Parathyroid adenoma (tissue), 2 donors: ENCODE measurements around the gene MID1.
A peak's percentile ranks its signal among the peaks of the same experiment; 100 is the strongest.

Source experiments
- H2AFZ ChIP-seq: fragments of 300-600 bp; sonication (generic); one replicate; pipeline ENCODE4 v1.7.0; 2017; ENCODE audit warnings: antibody characterized with exemption, mild to moderate bottlenecking
- H3K27ac ChIP-seq: fragments of 300-600 bp; sonication (generic); one replicate; pipeline ENCODE4 v1.7.0; 2017
- H3K27me3 ChIP-seq: fragments of 300-600 bp; sonication (generic); one replicate; pipeline ENCODE4 v1.7.0; 2017; ENCODE audit warnings: low read length; ENCODE audit not compliant: control insufficient read depth, insufficient read depth
- H3K36me3 ChIP-seq: fragments of 300-600 bp; sonication (generic); one replicate; pipeline ENCODE4 v1.7.0; 2017; ENCODE audit warnings: low read length; ENCODE audit not compliant: control insufficient read depth, insufficient read depth
- H3K4me1 ChIP-seq: fragments of 300-600 bp; sonication (generic); one replicate; pipeline ENCODE4 v1.7.0; 2017; ENCODE audit warnings: control low read depth
- H3K4me2 ChIP-seq: fragments of 300-600 bp; sonication (generic); one replicate; pipeline ENCODE4 v1.7.0; 2017; ENCODE audit warnings: low read length
- H3K4me3 ChIP-seq: fragments of 300-600 bp; sonication (generic); one replicate; pipeline ENCODE4 v1.7.0; 2017; ENCODE audit warnings: low read depth, low read length
- H3K79me2 ChIP-seq: fragments of 300-600 bp; sonication (generic); one replicate; pipeline ENCODE4 v1.7.0; 2017; ENCODE audit warnings: control low read depth
- H3K9ac ChIP-seq: fragments of 300-600 bp; sonication (generic); one replicate; pipeline ENCODE4 v1.7.0; 2017; ENCODE audit warnings: mild to moderate bottlenecking
- H3K9me3 ChIP-seq: fragments of 300-600 bp; sonication (generic); one replicate; pipeline ENCODE4 v1.7.0; 2017; ENCODE audit warnings: low read length; ENCODE audit not compliant: control insufficient read depth
- CTCF ChIP-seq: fragments of 300-600 bp; sonication (generic); IDR thresholded peaks from one replicate; pipeline ENCODE4 v1.7.0; 2017; ENCODE audit warnings: antibody characterized with exemption, mild to moderate bottlenecking
- donor health status: primary hyperparathyroidism.

MID1 gene

GRCh38 chrX:10615931-10616774, 4.2 kb downstream of the MID1 start:
- H3K4me1 ChIP-seq: no peaks in the 10 kb centered on the region
- H2AFZ ChIP-seq: no peak overlapping the region

DNA sequence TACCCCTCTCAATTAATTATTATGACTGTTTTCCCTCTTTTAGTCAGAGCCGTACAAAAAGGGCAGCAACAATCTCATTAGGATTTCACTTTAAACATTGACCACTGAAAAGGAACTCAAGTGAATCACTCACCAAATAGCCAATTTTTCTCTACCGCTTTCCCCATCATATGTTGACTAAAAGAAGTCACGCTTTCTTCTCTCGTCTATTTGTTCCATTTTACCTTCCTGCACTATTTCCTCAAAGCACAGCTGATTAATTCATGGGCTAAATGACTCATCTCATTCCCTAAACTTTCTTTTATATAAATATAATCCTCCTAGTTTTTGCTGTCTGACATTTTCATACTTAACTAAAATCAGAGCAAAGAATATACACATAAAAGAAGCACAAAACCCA, 8.2 kb downstream of the MID1 start:
- H3K4me1 ChIP-seq: no peaks in the 10 kb centered on the region
- H3K9me3 ChIP-seq: no peaks in the 10 kb centered on the region
- H3K27ac ChIP-seq: no peak overlapping the region
- no peaks in the 10 kb centered on the region for H3K79me2 ChIP-seq
- no peak overlapping the region for H3K4me3 ChIP-seq
- TF ChIP-seq CTCF: no peak
- H2AFZ ChIP-seq: no peak overlapping the region
- no peak overlapping the region for H3K9ac ChIP-seq
- H3K27me3 ChIP-seq: no peaks in the 10 kb centered on the region
- H3K4me2 ChIP-seq: no peak overlapping the region
- no peaks in the 10 kb centered on the region for H3K36me3 ChIP-seq

More at GRCh38 chrX:10615931-10616774, 4.2 kb downstream of the MID1 start:
- H3K4me2 ChIP-seq: no peak overlapping the region
- peak; percentile 63 for TF ChIP-seq CTCF
- no peaks in the 10 kb centered on the region for H3K79me2 ChIP-seq
- no peak overlapping the region for H3K4me3 ChIP-seq
- no peaks in the 10 kb centered on the region for H3K27me3 ChIP-seq
- no peaks in the 10 kb centered on the region for H3K9me3 ChIP-seq
- H3K27ac ChIP-seq: no peak overlapping the region
- no peaks in the 10 kb centered on the region for H3K36me3 ChIP-seq
- no peak overlapping the region for H3K9ac ChIP-seq

DNA sequence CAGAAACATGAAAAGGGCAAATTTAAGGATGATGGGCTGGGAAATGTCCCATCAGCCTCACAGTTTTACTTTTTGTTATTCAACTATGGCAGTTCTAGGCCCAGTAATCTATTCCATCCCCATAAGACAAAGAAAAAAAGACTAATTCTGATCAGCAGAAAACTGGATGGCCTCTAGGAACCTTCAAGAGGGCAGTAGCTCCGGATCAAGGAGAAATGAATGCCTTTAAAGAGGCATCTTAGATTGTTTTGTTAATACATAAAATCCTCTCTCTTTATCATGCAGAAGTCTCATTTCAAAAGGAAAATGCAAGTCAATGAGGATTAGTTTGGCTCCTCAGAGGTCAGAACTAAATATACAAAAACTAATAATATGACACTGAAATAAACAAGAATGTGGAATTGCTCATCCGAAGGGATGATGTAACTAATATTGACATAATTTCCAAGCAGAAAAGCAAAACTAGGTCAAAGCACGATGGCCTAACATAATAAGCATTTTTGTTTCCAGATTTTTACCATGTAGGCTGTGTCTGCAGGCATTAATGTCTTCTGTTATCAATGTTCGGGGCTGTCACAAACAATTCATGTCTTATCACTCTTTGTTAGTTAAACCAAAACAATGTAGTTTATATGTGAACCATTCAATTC, 8.8 kb downstream of the MID1 start:
- Histone ChIP-seq H3K27ac (no peak overlapping the region), H3K9me3 (no peaks in the 10 kb centered on the region)

GRCh38 chrX:10608099-10608498, 12.3 kb downstream of the MID1 start:
- Histone ChIP-seq H3K36me3 (no peaks in the 10 kb centered on the region), H3K4me1 (no peaks in the 10 kb centered on the region), H3K9me3 (no peaks in the 10 kb centered on the region), H3K9ac (no peak overlapping the region), H3K27me3 (no peaks in the 10 kb centered on the region), H3K4me3 (no peak overlapping the region), H3K27ac (no peak overlapping the region), H3K4me2 (no peak overlapping the region), H2AFZ (no peak overlapping the region), H3K79me2 (no peaks in the 10 kb centered on the region)
- TF ChIP-seq CTCF: no peak

More for the DNA sequence above, 8.8 kb downstream of the MID1 start:
- TF ChIP-seq CTCF: no peak
- Histone ChIP-seq H3K4me3 (no peak overlapping the region), H3K27me3 (no peaks in the 10 kb centered on the region), H3K36me3 (no peaks in the 10 kb centered on the region), H2AFZ (no peak overlapping the region), H3K9ac (no peak overlapping the region), H3K4me1 (no peaks in the 10 kb centered on the region), H3K4me2 (no peak overlapping the region), H3K79me2 (no peaks in the 10 kb centered on the region)
